Right lung (tissue), 5 donors: Measurements from ENCODE around the gene SLC9A9. TPM values are rescaled to one million over a fixed set of nuclear protein-coding genes. Genes with fewer than 3 reads are reported as not detected.

ENCODE experiments used
- DNase-seq, 2 donors: peaks; one replicate each; pipeline ENCODE4 v3.0.0-alpha.2; 2013
- polyA plus RNA-seq, 5 donors: library from polyadenylated mRNA; unstranded; fragments of 120-200 nt; gene quantifications; one replicate each; pipeline versions ENCODE4 v1.2.1 to v1.2.3, GENCODE V29; 2013; ENCODE audit warnings: inconsistent platforms in 1 of 5, low replicate concordance in 1 of 5; ENCODE audit not compliant: insufficient read length in 5 of 5, insufficient read depth in 1 of 5

Gene SLC9A9
- polyA plus RNA-seq, 5 donors: 11.7 to 20.9 (median 17.7) TPM

DNA sequence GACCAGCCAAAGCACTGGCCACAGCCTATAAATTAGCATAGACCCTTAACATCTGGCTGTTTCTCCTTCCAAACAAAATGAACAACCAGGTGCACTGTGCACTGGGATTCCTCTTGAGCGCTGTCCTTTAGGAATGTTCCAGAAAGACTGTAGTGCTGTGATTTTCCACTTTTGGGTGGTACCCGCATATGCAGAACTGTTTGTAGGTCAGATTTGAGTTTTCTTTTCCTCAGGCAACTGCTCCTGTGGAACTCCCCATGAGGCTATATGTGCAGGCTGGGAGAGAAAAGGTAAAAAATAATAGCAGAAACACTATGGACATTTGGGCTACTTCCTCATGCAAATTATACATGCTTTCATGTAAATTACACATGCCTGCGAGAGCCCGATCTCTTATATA lies 589.6 kb downstream of the SLC9A9 start:
- DNase-seq: no peak

DNA sequence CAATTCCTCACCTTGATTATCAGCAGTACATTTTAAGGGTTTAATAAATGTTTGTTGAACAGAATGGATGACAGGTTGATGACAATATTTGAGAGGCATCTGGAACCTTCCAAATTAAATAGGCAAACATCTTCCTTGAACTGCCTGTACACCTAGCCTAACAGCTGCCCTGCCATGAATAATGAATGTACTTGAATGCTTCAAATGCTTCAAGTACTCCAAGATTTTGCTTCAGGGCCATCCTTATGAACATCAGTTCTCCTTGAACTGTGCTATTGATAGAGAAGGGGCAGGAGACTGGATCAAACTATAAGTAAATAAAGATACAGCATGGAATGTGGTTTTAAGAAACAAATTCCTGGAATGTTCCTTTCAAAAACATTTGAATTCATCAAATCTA lies 591.9 kb downstream of the SLC9A9 start:
- DNase-seq: no peak

- DNase-seq: no peak
Measured at GRCh38 chr3:143255739-143256138, 592.5 kb downstream of the SLC9A9 start.

GRCh38 chr3:143252931-143253330 lies 595.3 kb downstream of the SLC9A9 start:
- DNase-seq: no peak

DNA sequence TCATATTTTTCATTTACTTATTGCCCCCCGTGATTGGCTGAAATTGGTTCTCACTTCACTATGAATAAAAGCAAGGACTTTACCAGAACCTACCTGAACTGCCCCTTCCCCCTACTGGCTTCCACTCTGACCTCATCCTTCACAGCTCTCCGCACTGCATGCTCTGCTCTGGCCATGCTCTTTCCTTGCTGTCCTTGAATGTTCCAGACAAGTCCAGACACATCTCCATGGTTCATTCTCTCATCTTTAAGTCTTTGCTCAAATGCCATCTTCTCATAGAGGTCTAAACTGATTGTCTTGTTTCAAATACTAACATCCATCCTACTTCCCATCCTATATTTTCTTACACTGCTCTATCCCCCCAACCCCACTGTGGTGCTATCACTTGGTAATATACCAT lies 599.3 kb downstream of the SLC9A9 start:
- no peak for DNase-seq

GRCh38 chr3:143247073-143247472 lies 601.2 kb downstream of the SLC9A9 start:
- DNase-seq: no peak

DNA sequence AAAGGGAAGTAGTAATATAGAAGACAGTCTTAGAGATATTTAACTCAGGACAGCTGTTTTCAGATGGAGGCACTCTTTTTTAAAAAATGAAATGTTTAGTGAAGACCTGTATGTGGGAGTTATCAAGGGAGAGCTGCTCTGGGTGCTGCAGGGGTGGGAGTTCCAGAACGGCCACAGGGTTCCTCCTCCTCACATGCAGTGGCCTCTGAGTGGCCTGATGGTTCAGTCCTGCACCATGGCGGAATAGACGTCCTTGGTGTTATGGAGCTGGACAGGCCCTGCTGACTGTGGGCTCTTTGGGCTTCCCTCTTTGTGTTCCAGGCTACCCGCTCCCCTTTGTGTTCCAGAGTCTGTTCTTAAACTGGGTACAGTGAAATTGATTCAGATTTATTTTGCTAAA lies 602.6 kb downstream of the SLC9A9 start:
- DNase-seq: no peak

- DNase-seq: no peak
Measured at GRCh38 chr3:143244516-143245063, 603.7 kb downstream of the SLC9A9 start.

GRCh38 chr3:143243686-143244085 lies 604.6 kb downstream of the SLC9A9 start:
- no peak for DNase-seq

DNA sequence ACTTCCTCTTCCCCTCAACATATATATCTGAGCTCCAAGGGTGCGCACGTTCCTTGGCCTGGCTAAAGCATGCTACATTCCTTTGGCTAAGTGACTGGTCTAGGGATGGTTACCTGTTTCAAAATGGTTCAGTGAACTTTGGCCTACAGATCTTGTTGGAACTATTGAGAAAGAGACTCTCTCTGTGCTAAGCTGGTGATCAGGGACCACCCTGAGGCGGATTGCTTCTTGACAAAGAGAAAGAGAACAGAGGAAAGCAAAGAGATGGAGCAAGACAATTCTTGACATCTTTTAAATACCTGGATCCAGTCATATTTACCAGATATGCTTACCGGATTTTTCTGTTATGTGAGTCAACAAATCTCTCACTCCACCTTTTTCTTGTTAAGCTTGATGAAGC lies 605.6 kb downstream of the SLC9A9 start:
- DNase-seq: no peak

DNA sequence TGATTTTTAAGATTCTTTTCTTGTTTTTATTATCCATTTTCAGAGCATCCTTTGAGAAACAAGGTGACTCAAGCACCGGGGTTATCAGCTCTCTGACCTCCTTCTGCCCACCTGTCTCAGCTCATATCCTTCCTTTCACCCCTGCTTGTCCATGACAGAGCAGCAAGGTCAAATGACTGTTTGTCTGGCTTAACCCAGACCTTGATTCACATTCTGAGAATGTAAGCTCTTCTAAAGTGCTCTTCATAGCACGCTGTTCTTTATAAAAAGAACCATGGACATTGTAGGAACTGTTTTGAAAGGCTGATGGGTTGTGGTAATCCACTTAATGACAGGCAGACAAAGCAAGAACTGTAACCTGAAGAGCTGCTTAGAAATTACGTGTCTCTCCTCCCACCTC lies 606.2 kb downstream of the SLC9A9 start:
- no peak for DNase-seq

GRCh38 chr3:143241481-143241951 lies 606.8 kb downstream of the SLC9A9 start:
- DNase-seq: no peak

GRCh38 chr3:143240886-143241285 lies 607.4 kb downstream of the SLC9A9 start:
- DNase-seq: no peak

- no peak for DNase-seq
Measured at GRCh38 chr3:143239031-143239430, 609.2 kb downstream of the SLC9A9 start.

- DNase-seq: peak; percentile 34 to 39
Measured at GRCh38 chr3:143237077-143237627, 611.1 kb downstream of the SLC9A9 start.

DNA sequence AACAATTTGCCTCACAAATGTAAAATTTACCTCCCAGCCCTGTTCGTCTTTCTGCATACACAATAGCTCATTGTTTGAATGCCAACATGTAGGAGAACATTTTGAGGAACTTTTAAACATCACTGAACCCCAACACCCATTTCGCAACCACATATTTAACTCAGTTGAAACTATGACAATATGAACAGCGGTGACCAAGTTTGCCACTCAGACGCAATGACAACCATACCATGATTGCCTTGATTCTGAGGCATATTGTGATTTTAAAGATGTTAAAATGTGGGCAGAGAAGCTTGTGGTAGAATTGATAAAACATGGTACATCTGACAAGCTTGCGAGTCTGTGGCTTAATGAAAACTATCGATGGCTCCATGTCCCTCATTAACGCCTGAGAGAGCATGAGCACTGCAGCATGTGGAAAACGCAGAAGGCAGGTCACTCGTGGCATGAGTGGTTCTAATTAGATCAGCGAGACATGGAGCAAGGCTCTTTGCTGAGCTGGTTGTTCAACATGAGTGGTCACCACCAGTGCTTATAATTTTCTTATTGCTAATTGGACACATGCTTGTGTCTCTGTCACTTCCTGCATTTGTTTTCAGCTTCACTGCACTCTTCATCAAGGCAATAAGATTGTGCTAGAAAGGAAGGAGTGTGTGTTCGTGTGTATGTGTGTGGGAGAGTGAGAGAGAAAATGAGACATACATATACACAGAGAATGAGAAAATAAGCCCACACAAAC lies 611.9 kb downstream of the SLC9A9 start:
- no peak for DNase-seq

GRCh38 chr3:143235614-143236204 lies 612.6 kb downstream of the SLC9A9 start:
- no peak for DNase-seq

DNA sequence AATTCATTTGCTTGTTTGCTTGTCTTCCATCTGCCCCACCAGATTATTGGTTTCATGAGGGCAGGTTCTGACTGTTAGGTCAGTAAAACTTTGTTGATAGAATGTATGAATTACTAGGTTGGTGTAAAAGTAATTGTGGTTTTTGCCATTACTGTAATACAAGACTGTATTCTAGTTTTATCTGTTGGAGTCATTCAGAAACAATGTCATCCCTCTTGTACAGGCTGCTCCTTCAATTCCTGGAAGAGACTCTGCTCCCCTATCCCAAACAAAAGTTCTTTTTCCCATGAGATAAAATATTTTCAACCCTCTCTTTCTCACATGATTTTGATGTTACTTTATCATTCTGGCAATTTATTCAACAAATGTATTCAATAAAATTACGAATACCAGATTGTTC lies 613.7 kb downstream of the SLC9A9 start:
- DNase-seq: no peak

- DNase-seq: no peak
Measured at GRCh38 chr3:143232981-143233380, 615.3 kb downstream of the SLC9A9 start.

GRCh38 chr3:143228405-143228804 lies 619.9 kb downstream of the SLC9A9 start:
- no peak for DNase-seq

- DNase-seq: no peak
Measured at GRCh38 chr3:143226678-143227291, 621.5 kb downstream of the SLC9A9 start.

DNA sequence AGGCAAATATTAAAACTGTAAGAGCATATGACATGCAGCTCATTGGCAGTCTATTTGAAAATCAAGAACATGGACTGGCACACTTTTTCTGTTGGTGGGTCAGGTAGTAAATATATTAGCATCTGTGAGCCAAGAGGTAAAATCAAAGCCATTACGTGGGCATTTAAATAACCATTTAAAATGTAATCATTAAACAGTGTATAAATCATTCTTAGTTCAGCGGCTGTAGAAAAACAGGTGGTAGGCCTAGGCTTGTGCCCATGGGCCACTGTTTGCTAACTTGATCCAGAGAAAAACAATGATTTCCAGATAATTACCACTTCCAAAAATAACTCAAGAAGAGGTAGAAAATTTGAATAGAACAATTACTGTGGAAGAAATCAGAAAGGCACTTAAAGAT lies 623.6 kb downstream of the SLC9A9 start:
- DNase-seq: no peak

- DNase-seq: no peak
Measured at GRCh38 chr3:143222981-143223380, 625.3 kb downstream of the SLC9A9 start.
